ENCODE results near the gene EPS15. TPM values are rescaled to one million over a fixed set of nuclear protein-coding genes. Genes with fewer than 3 reads are reported as not detected.
"Not testable (repeated sequence)": the region's sequence is repeated elsewhere in the genome, so short reads cannot be mapped to it uniquely, and the experiment has no call there.

EPS15 gene
- total RNA-seq, 1 donor from 2014 or later: 42.0 TPM

GRCh38 chr1:51442198-51442597 lies 76.9 kb downstream of the EPS15 start:
- Histone ChIP-seq H4K20me1 (ENCODE audit: low read depth) (no peaks in the 10 kb centered on the region), H2AFZ (replicated peaks) (no peak overlapping the region), H3K9ac (no peak overlapping the region), H3K79me2 (ENCODE audit: low read depth) (no peaks in the 10 kb centered on the region), H3K27me3 (no peaks in the 10 kb centered on the region), H3F3A (ENCODE audit: low read depth) (peaks cover 2% of the 10 kb centered on the region), H3K9me3 (ENCODE audit: low read depth) (no peaks in the 10 kb centered on the region), H3K4me1 (peaks cover 10% of the 10 kb centered on the region), H3K27ac (no peak overlapping the region), H3K36me3 (no peaks in the 10 kb centered on the region), H3K4me2 (no peak overlapping the region), H3K4me3 (no peak overlapping the region)
- H3K27me3 Mint-ChIP-seq (ENCODE audit: insufficient read depth, low read depth): no peaks in the 10 kb centered on the region
- H3K9me3 Mint-ChIP-seq: no peaks in the 10 kb centered on the region
- no peak for TF ChIP-seq EZH2 (IDR thresholded peaks at IDR 0.05)
- H3K4me1 Mint-ChIP-seq: no peaks in the 10 kb centered on the region
- no peak overlapping the region for H3K27ac Mint-ChIP-seq
- H3K36me3 Mint-ChIP-seq: peaks cover 1% of the 10 kb centered on the region
- DNase-seq (ENCODE audit: low spot score): no peak
- no peak overlapping the region for H3K4me3 Mint-ChIP-seq

GRCh38 chr1:51439895-51440294 lies 79.2 kb downstream of the EPS15 start:
- TF ChIP-seq EZH2phosphoT487 (IDR thresholded peaks at IDR 0.05): no peak
- TF ChIP-seq CTCF (IDR thresholded peaks at IDR 0.05): no peak
- TF ChIP-seq EZH2 (IDR thresholded peaks at IDR 0.05): no peak
- Histone ChIP-seq H3K4me2 (no peak overlapping the region), H3K9me3 (ENCODE audit: low read depth) (no peaks in the 10 kb centered on the region), H3F3A (ENCODE audit: low read depth) (peaks cover 2% of the 10 kb centered on the region), H3K4me3 (no peak overlapping the region), H4K20me1 (ENCODE audit: low read depth) (no peaks in the 10 kb centered on the region), H3K36me3 (no peaks in the 10 kb centered on the region), H3K27ac (no peak overlapping the region), H3K9ac (no peak overlapping the region), H2AFZ (replicated peaks) (no peak overlapping the region), H3K27me3 (no peaks in the 10 kb centered on the region), H3K79me2 (ENCODE audit: low read depth) (no peaks in the 10 kb centered on the region), H3K4me1 (peaks cover 4% of the 10 kb centered on the region)
- Mint-ChIP-seq H3K27ac (no peak overlapping the region), H3K4me1 (no peaks in the 10 kb centered on the region), H3K36me3 (peaks cover 1% of the 10 kb centered on the region), H3K27me3 (ENCODE audit: insufficient read depth, low read depth) (no peaks in the 10 kb centered on the region), H3K4me3 (no peak overlapping the region), H3K9me3 (no peaks in the 10 kb centered on the region)
- DNase-seq (ENCODE audit: low spot score): no peak

- no peaks in the 10 kb centered on the region for H3K9me3 Mint-ChIP-seq
- Histone ChIP-seq H3K9ac (no peak overlapping the region), H3K4me3 (no peak overlapping the region), H3K27ac (no peak overlapping the region), H3K4me1 (no peaks in the 10 kb centered on the region), H3K4me2 (no peak overlapping the region), H3K36me3 (no peaks in the 10 kb centered on the region), H3K9me3 (ENCODE audit: low read depth) (no peaks in the 10 kb centered on the region), H3K27me3 (no peaks in the 10 kb centered on the region), H3F3A (ENCODE audit: low read depth) (peaks cover 2% of the 10 kb centered on the region), H3K79me2 (ENCODE audit: low read depth) (no peaks in the 10 kb centered on the region), H4K20me1 (ENCODE audit: low read depth) (no peaks in the 10 kb centered on the region), H2AFZ (replicated peaks) (no peak overlapping the region)
- no peaks in the 10 kb centered on the region for H3K4me1 Mint-ChIP-seq
- TF ChIP-seq EZH2 (IDR thresholded peaks at IDR 0.05) (no peak), EZH2phosphoT487 (IDR thresholded peaks at IDR 0.05) (no peak), CTCF (IDR thresholded peaks at IDR 0.05) (no peak)
- H3K27me3 Mint-ChIP-seq (ENCODE audit: insufficient read depth, low read depth): no peaks in the 10 kb centered on the region
- no peak for DNase-seq (ENCODE audit: low spot score)
- no peaks in the 10 kb centered on the region for H3K36me3 Mint-ChIP-seq
- no peak overlapping the region for H3K27ac Mint-ChIP-seq
- no peak overlapping the region for H3K4me3 Mint-ChIP-seq
Observed at GRCh38 chr1:51439053-51439452, 80.0 kb downstream of the EPS15 start.

- H3F3A ChIP-seq (ENCODE audit: low read depth); H3K4me1 ChIP-seq; H3K4me3 ChIP-seq; H3K9ac ChIP-seq; H3K36me3 ChIP-seq; H3K27ac Mint-ChIP-seq; H3K4me1 Mint-ChIP-seq; H3K4me2 ChIP-seq; H4K20me1 ChIP-seq (ENCODE audit: low read depth); H3K4me3 Mint-ChIP-seq; DNase-seq (ENCODE audit: low spot score); H3K27me3 Mint-ChIP-seq (ENCODE audit: insufficient read depth, low read depth); H3K27me3 ChIP-seq; H3K9me3 Mint-ChIP-seq; H3K27ac ChIP-seq; H3K79me2 ChIP-seq (ENCODE audit: low read depth); H2AFZ ChIP-seq (replicated peaks); H3K9me3 ChIP-seq (ENCODE audit: low read depth); H3K36me3 Mint-ChIP-seq: not testable (repeated sequence)
Observed at GRCh38 chr1:51437391-51437790, 81.7 kb downstream of the EPS15 start.

Data from neural progenitor cell (in vitro differentiated cells).